Epithelial cell of esophagus (primary cell): Measurements from ENCODE around the gene KHSRP.

Experiments
- DNase-seq: peaks from one replicate; pipeline ENCODE4 v3.0.0; 2010; ENCODE audit warnings: low read depth
- H3K4me3 ChIP-seq: 2 replicates; pipeline ENCODE4 v1.5.1; 2011; ENCODE audit warnings: mild to moderate bottlenecking, low read length, control low read depth
- CTCF ChIP-seq: IDR thresholded peaks from 2 replicates; pipeline ENCODE4 v1.5.1; 2011; ENCODE audit warnings: low read depth, mild to moderate bottlenecking, low read length, control low read depth, inconsistent platforms; ENCODE audit not compliant: insufficient read depth; ENCODE audit errors: missing control alignments

KHSRP gene

GRCh38 chr19:6393983-6394412 is 30.6 kb downstream of the KHSRP start:
- no peak for DNase-seq
- TF ChIP-seq CTCF: no peak
- peak overlapping the region; percentile 91 for H3K4me3 ChIP-seq

GRCh38 chr19:6393074-6393982 is 31.3 kb downstream of the KHSRP start, which contains the start of gene GTF2F1:
TSS of gene GTF2F1 (minus strand) at chr19:6393164. CDS start at chr19:6392995, 169 bp downstream.
- peak within 1 kb of the TSS; percentile 91 for H3K4me3 ChIP-seq
- TF ChIP-seq CTCF: peak; percentile 15
- DNase-seq: peak; percentile 87

- H3K4me3 ChIP-seq: peak overlapping the region; percentile 91
- no peak for TF ChIP-seq CTCF
- DNase-seq: no peak
Measured at GRCh38 chr19:6392221-6393073, 32.2 kb downstream of the KHSRP start.

GRCh38 chr19:6387372-6387771 is 37.2 kb downstream of the KHSRP start:
- no peak overlapping the region for H3K4me3 ChIP-seq
- TF ChIP-seq CTCF: no peak
- DNase-seq: no peak

- no peak for TF ChIP-seq CTCF
- no peak for DNase-seq
Measured at GRCh38 chr19:6384381-6384780, 40.2 kb downstream of the KHSRP start.

GRCh38 chr19:6383188-6383587 is 41.4 kb downstream of the KHSRP start:
- DNase-seq: no peak
- no peak overlapping the region for H3K4me3 ChIP-seq
- TF ChIP-seq CTCF: no peak

More at GRCh38 chr19:6384381-6384780, 40.2 kb downstream of the KHSRP start:
- H3K4me3 ChIP-seq: no peak overlapping the region
